ENCODE data around the gene SV2C. TPM values are rescaled to one million over a fixed set of nuclear protein-coding genes. Genes with fewer than 3 reads are reported as not detected.

The SV2C gene
- total and polyA plus RNA-seq, 10 of the 15 experiments (the other 5 are each of a cell fraction or from before 2014, with no cell fraction given), result under 0.01 to 1.1 (median 0.63) TPM

DNA sequence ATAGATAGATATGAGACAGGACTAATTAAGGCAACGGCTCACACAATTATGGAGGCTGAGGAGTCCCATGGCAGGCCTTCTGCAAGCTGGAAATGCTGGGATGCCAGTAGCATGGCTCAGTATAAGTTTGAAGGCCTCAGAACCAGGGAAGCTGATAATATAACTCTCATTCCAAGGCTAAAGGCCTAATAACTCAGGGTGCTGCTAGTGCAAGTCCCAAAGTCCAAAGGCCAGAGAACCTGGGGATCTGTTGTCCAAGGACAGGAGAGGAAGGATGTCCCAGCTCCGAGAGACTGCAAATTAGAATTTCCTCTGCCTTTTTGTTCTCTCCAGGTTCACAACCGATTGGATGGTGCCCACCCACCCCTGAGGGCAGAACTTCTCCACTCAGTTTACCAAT lies 114.5 kb downstream of the SV2C start (continued):
- TF ChIP-seq, protein P1, sequence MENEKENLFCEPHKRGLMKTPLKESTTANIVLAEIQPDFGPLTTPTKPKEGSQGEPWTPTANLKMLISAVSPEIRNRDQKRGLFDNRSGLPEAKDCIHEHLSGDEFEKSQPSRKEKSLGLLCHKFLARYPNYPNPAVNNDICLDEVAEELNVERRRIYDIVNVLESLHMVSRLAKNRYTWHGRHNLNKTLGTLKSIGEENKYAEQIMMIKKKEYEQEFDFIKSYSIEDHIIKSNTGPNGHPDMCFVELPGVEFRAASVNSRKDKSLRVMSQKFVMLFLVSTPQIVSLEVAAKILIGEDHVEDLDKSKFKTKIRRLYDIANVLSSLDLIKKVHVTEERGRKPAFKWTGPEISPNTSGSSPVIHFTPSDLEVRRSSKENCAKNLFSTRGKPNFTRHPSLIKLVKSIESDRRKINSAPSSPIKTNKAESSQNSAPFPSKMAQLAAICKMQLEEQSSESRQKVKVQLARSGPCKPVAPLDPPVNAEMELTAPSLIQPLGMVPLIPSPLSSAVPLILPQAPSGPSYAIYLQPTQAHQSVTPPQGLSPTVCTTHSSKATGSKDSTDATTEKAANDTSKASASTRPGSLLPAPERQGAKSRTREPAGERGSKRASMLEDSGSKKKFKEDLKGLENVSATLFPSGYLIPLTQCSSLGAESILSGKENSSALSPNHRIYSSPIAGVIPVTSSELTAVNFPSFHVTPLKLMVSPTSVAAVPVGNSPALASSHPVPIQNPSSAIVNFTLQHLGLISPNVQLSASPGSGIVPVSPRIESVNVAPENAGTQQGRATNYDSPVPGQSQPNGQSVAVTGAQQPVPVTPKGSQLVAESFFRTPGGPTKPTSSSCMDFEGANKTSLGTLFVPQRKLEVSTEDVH (IDR thresholded peaks at IDR 0.05; ENCODE audit: low read depth, partially characterized antibody), result no peak
- TF ChIP-seq, protein P2, sequence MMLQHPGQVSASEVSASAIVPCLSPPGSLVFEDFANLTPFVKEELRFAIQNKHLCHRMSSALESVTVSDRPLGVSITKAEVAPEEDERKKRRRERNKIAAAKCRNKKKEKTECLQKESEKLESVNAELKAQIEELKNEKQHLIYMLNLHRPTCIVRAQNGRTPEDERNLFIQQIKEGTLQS (IDR thresholded peaks at IDR 0.05; ENCODE audit: borderline replicate concordance, extremely low read depth, low read depth, low read length), result no peak
- no peak for TF ChIP-seq SIN3A (IDR thresholded peaks at IDR 0.05; ENCODE audit: low read depth, low read length)
- no peak for TF ChIP-seq YY1 (IDR thresholded peaks at IDR 0.05; ENCODE audit: low read depth, low read length)
- no peak for TF ChIP-seq JUNB (IDR thresholded peaks at IDR 0.05)
- TF ChIP-seq, protein P3, sequence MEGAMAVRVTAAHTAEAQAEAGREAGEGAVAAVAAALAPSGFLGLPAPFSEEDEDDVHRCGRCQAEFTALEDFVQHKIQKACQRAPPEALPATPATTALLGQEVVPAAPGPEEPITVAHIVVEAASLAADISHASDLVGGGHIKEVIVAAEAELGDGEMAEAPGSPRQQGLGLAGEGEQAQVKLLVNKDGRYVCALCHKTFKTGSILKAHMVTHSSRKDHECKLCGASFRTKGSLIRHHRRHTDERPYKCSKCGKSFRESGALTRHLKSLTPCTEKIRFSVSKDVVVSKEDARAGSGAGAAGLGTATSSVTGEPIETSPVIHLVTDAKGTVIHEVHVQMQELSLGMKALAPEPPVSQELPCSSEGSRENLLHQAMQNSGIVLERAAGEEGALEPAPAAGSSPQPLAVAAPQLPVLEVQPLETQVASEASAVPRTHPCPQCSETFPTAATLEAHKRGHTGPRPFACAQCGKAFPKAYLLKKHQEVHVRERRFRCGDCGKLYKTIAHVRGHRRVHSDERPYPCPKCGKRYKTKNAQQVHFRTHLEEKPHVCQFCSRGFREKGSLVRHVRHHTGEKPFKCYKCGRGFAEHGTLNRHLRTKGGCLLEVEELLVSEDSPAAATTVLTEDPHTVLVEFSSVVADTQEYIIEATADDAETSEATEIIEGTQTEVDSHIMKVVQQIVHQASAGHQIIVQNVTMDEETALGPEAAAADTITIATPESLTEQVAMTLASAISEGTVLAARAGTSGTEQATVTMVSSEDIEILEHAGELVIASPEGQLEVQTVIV (IDR thresholded peaks at IDR 0.05; ENCODE audit: borderline replicate concordance, partially characterized antibody), result no peak
- TF ChIP-seq BACH1 (IDR thresholded peaks at IDR 0.05; ENCODE audit: borderline replicate concordance), result no peak
- no peak for TF ChIP-seq SREBF2 (IDR thresholded peaks at IDR 0.05; ENCODE audit: low read length)
